ENCODE measurements around the gene PCNX3. TPM values are rescaled to one million over a fixed set of nuclear protein-coding genes. Genes with fewer than 3 reads are reported as not detected.

PCNX3 gene
- total RNA-seq, 1 experiment from 2014 or later, result 50.4 TPM

- Histone ChIP-seq H3K9me3 (ENCODE audit: control insufficient read depth in 1 of 2, insufficient read depth in 1 of 2, low read depth in 1 of 2, low read length in 2 of 2) (no peaks in the 10 kb centered on the region), H3K79me2 (ENCODE audit: insufficient read depth, low read length) (no peaks in the 10 kb centered on the region), H3K9me2 (ENCODE audit: insufficient read depth) (no peaks in the 10 kb centered on the region), H3K27me3 (ENCODE audit: insufficient read depth, low read length) (no peaks in the 10 kb centered on the region), H3K4me3 (replicated peaks in 1 of 2; ENCODE audit: low read depth in 1 of 2, low read length in 2 of 2) (no peak overlapping the region), H3K4me2 (ENCODE audit: low read length) (no peak overlapping the region), H2AFZ (ENCODE audit: low read depth, low read length, poor library complexity, severe bottlenecking) (no peak overlapping the region), H3K9ac (ENCODE audit: low read length) (no peak overlapping the region), H3K36me3 (ENCODE audit: control insufficient read depth in 1 of 2, insufficient read depth in 2 of 2, low read length in 2 of 2) (no peaks in the 10 kb centered on the region; a peak in 2 of 4 replicates), H3K4me1 (ENCODE audit: control insufficient read depth in 1 of 2, insufficient read depth in 2 of 2, low read length in 2 of 2) (peaks cover 14 to 25% of the 10 kb centered on the region in 2 experiments), H4K20me1 (ENCODE audit: insufficient read depth) (no peaks in the 10 kb centered on the region), H3K27ac (ENCODE audit: low read depth, low read length) (no peak overlapping the region)
- intact Hi-C loops (cut with micrococcal nuclease), result no loop called here
- DNase-seq (ENCODE audit: low read depth, low spot score) (no peak), ATAC-seq (no peak)
- ChIA-PET POLR2A (no interaction called here), RAD21 (ENCODE audit: low non-redundant PET in 1 of 2, low total read pairs in 2 of 2, uncharacterized antibody in 2 of 2, unreplicated experiment in 2 of 2) (no interaction called here), CTCF (interaction anchor here (1.2 kb wide), 1 partner anchor 9 kb away, joined by 6 read pairs; no protein-coding TSS in a partner anchor)
- no TSS peak for BruUV-seq (replicated peaks)
- TF ChIP-seq MAX (IDR thresholded peaks at IDR 0.05), result no peak
- TF ChIP-seq SRF (IDR thresholded peaks at IDR 0.05; ENCODE audit: low read depth), result no peak
- TF ChIP-seq SP1 (IDR thresholded peaks at IDR 0.05; ENCODE audit: low read depth), result no peak
- no peak for TF ChIP-seq TCF7L2 (IDR thresholded peaks at IDR 0.05; ENCODE audit: borderline replicate concordance, extremely low read depth, insufficient read depth, insufficient read length)
- TF ChIP-seq POLR2AphosphoS5 (IDR thresholded peaks at IDR 0.05; ENCODE audit: low read depth, low read length), result no peak
- no peak for TF ChIP-seq CEBPB (IDR thresholded peaks at IDR 0.05; ENCODE audit: low read depth)
- no peak for TF ChIP-seq ATF3 (IDR thresholded peaks at IDR 0.05)
- no peak for TF ChIP-seq ZFX (IDR thresholded peaks at IDR 0.05)
- TF ChIP-seq ELF1 (IDR thresholded peaks at IDR 0.05; ENCODE audit: borderline replicate concordance, low read depth), result no peak
- TF ChIP-seq ZNF274 (IDR thresholded peaks at IDR 0.05; ENCODE audit: low read depth, low read length), result no peak
- TF ChIP-seq EZH2 (IDR thresholded peaks at IDR 0.05), result no peak
- no peak for TF ChIP-seq YY1 (IDR thresholded peaks at IDR 0.05; ENCODE audit: extremely low read depth, insufficient replicate concordance, low read depth, low read length)
- TF ChIP-seq JUND (IDR thresholded peaks at IDR 0.05), result no peak
Observed at GRCh38 chr11:65584723-65585171, 30.8 kb upstream of the PCNX3 start.

All from HCT116 (cell line).